Neural crest cell (in vitro differentiated cells): ENCODE results near the gene DRG2. TPM values are rescaled to one million over a fixed set of nuclear protein-coding genes. Genes with fewer than 3 reads are reported as not detected.
A peak's percentile ranks its signal among the peaks of the same experiment; 100 is the strongest.

Experiments used
- DNase-seq: peaks from one replicate; pipeline ENCODE4 v3.0.0; 2021; ENCODE audit warnings: low read depth, mixed read lengths, low spot score
- H3K27ac Mint-ChIP-seq: one replicate; pipeline ENCODE4 v1.8.0; 2021; ENCODE audit warnings: mild to moderate bottlenecking, mixed read lengths; ENCODE audit not compliant: unreplicated experiment
- H3K27me3 Mint-ChIP-seq: 2 replicates; pipeline ENCODE4 v1.8.0; 2021; ENCODE audit warnings: low read depth, mild to moderate bottlenecking, mixed read lengths
- H3K36me3 Mint-ChIP-seq: 2 replicates; pipeline ENCODE4 v1.8.0; 2021; ENCODE audit warnings: low read depth, mild to moderate bottlenecking, mixed read lengths
- H3K4me1 Mint-ChIP-seq: 2 replicates; pipeline ENCODE4 v1.8.0; 2021; ENCODE audit warnings: mixed read lengths
- H3K4me3 Mint-ChIP-seq: one replicate; pipeline ENCODE4 v1.8.0; 2021; ENCODE audit warnings: mild to moderate bottlenecking, mixed read lengths
- H3K9me3 Mint-ChIP-seq: 2 replicates; pipeline ENCODE4 v1.8.0; 2021; ENCODE audit warnings: mixed read lengths
- CTCF ChIP-seq: fragments of 200-600 bp; sonication (generic); conservative IDR thresholded peaks from 2 replicates; pipeline ENCODE4 v1.5.0; 2021; ENCODE audit warnings: antibody characterized with exemption, mild to moderate bottlenecking
- total RNA-seq: library from RNA; stranded (reverse); gene quantifications from 2 replicates; pipeline ENCODE4 v1.2.1, GENCODE V29; 2021

The DRG2 gene
- total RNA-seq, 1 donor from 2014 or later, result 40.3 TPM

GRCh38 chr17:18107971-18108370 is 20.2 kb downstream of the DRG2 start:
- H3K4me3 Mint-ChIP-seq, result no peak overlapping the region
- no peak for TF ChIP-seq CTCF
- no peak overlapping the region for H3K27ac Mint-ChIP-seq
- no peak for DNase-seq
- H3K9me3 Mint-ChIP-seq, result no peaks in the 10 kb centered on the region
- no peaks in the 10 kb centered on the region for H3K27me3 Mint-ChIP-seq
- no peaks in the 10 kb centered on the region for H3K36me3 Mint-ChIP-seq
- H3K4me1 Mint-ChIP-seq, result peaks cover 12% of the 10 kb centered on the region

GRCh38 chr17:18108401-18109312 is 20.9 kb downstream of the DRG2 start, which contains the start of gene MYO15A:
Gene MYO15A, plus strand, starts transcription at chr17:18108756. Its CDS starts 10,045 bp downstream, at chr17:18118801.
- peaks cover 12% of the 10 kb centered on the region for H3K4me1 Mint-ChIP-seq
- peak within 1 kb of the TSS; percentile 71 for H3K27ac Mint-ChIP-seq
- no peaks in the 10 kb centered on the region for H3K36me3 Mint-ChIP-seq
- no peak within 1 kb of the TSS for H3K4me3 Mint-ChIP-seq
- no peak for TF ChIP-seq CTCF
- no peaks in the 10 kb centered on the region for H3K9me3 Mint-ChIP-seq
- no peak for DNase-seq
- no peaks in the 10 kb centered on the region for H3K27me3 Mint-ChIP-seq

GRCh38 chr17:18109935-18110485 is 22.3 kb downstream of the DRG2 start:
- Mint-ChIP-seq H3K36me3 (no peaks in the 10 kb centered on the region), H3K9me3 (no peaks in the 10 kb centered on the region), H3K4me1 (peaks cover 12% of the 10 kb centered on the region), H3K4me3 (no peak overlapping the region), H3K27ac (no peak overlapping the region), H3K27me3 (no peaks in the 10 kb centered on the region)
- no peak for TF ChIP-seq CTCF
- DNase-seq, result no peak

GRCh38 chr17:18110636-18111145 is 22.9 kb downstream of the DRG2 start:
- no peak for TF ChIP-seq CTCF
- no peak overlapping the region for H3K27ac Mint-ChIP-seq
- no peaks in the 10 kb centered on the region for H3K27me3 Mint-ChIP-seq
- H3K36me3 Mint-ChIP-seq, result no peaks in the 10 kb centered on the region
- H3K4me1 Mint-ChIP-seq, result peaks cover 13% of the 10 kb centered on the region
- DNase-seq, result no peak
- no peaks in the 10 kb centered on the region for H3K9me3 Mint-ChIP-seq
- no peak overlapping the region for H3K4me3 Mint-ChIP-seq

GRCh38 chr17:18111330-18111971 is 23.7 kb downstream of the DRG2 start:
- DNase-seq, result no peak
- Mint-ChIP-seq H3K36me3 (no peaks in the 10 kb centered on the region), H3K27ac (no peak overlapping the region), H3K4me1 (peaks cover 16% of the 10 kb centered on the region), H3K4me3 (no peak overlapping the region), H3K27me3 (no peaks in the 10 kb centered on the region), H3K9me3 (no peaks in the 10 kb centered on the region)
- TF ChIP-seq CTCF, result no peak
